Uterus (tissue), 4 donors: Measurements from ENCODE around the gene RPLP1. TPM values are rescaled to one million over a fixed set of nuclear protein-coding genes. Genes with fewer than 3 reads are reported as not detected.

Experiments
- DNase-seq, 2 donors: peaks; one replicate each; pipeline ENCODE4 v3.0.0-alpha.2; 2019 to 2020
- H3K27ac ChIP-seq, 2 donors: fragments of 200-600 bp; sonication (generic); 1 replicate in 1 of 2; 2 replicates in 1 of 2; pipeline ENCODE4 v1.5.1; 2016 to 2018
- H3K27me3 ChIP-seq, 2 donors: fragments of 200-600 bp; sonication (generic); one replicate each; pipeline ENCODE4 v1.5.1; 2018 to 2019; ENCODE audit warnings: control low read depth in 1 of 2
- H3K36me3 ChIP-seq, 2 donors: fragments of 200-600 bp; sonication (generic); one replicate each; pipeline ENCODE4 v1.5.1; 2019; ENCODE audit warnings: control low read depth in 1 of 2
- H3K4me1 ChIP-seq, 2 donors: fragments of 200-600 bp; sonication (generic); one replicate each; pipeline ENCODE4 v1.5.1; 2018 to 2019; ENCODE audit warnings: control low read depth in 1 of 2
- H3K4me3 ChIP-seq, 2 donors: fragments of 200-600 bp; sonication (generic); 1 replicate in 1 of 2; 2 replicates in 1 of 2; pipeline ENCODE4 v1.5.1; 2018 to 2019; ENCODE audit warnings: mild to moderate bottlenecking in 1 of 2
- H3K9me3 ChIP-seq, 2 donors: fragments of 200-600 bp; sonication (generic); one replicate each; pipeline ENCODE4 v1.5.1; 2019; ENCODE audit warnings: control low read depth in 1 of 2
- POLR2A ChIP-seq, 2 donors: fragments of 450-650 bp; IDR thresholded peaks; one replicate each; pipeline ENCODE4 v1.6.1; 2016; ENCODE audit warnings: antibody characterized with exemption in 2 of 2, mild to moderate bottlenecking in 1 of 2, moderate library complexity in 1 of 2
- intact Hi-C: fragments of 100-400 bp; cut with DNase I; formaldehyde crosslinking; loops from one replicate; pipeline ENCODE4 v1.15.1; 2023; ENCODE audit warnings: low total_unique reads
- total RNA-seq, 4 donors: library from RNA; depleted of rRNA in 3 of 4; stranded (reverse); fragments of >200 nt in 3 of 4; gene quantifications; one replicate each; pipeline versions ENCODE4 v1.1.0 to v1.2.4, GENCODE V29; 2014 to 2023
- TF ChIP-seq, protein P1 (sequence below), 4 experiments: fragments of 200-600 bp in 2 of 4; fragments of 450-650 bp in 2 of 4; sonication (generic) in 2 of 4; IDR thresholded peaks; one replicate each; pipeline ENCODE4 v1.5.1; 2016 to 2019; ENCODE audit warnings: antibody characterized with exemption in 4 of 4, mild to moderate bottlenecking in 2 of 4, moderate library complexity in 1 of 4
- donor health status: DM: yes; HTN: yes; CAD: no.

Gene RPLP1
- total RNA-seq, 4 donors from 2014 or later: 61.5 to 2,786 (median 1,440) TPM

GRCh38 chr15:69457304-69458280, 5.0 kb downstream of the RPLP1 start:
- intact Hi-C loops: no loop called here
- H3K27me3 ChIP-seq: no peaks in the 10 kb centered on the region
- TF ChIP-seq, protein P1, sequence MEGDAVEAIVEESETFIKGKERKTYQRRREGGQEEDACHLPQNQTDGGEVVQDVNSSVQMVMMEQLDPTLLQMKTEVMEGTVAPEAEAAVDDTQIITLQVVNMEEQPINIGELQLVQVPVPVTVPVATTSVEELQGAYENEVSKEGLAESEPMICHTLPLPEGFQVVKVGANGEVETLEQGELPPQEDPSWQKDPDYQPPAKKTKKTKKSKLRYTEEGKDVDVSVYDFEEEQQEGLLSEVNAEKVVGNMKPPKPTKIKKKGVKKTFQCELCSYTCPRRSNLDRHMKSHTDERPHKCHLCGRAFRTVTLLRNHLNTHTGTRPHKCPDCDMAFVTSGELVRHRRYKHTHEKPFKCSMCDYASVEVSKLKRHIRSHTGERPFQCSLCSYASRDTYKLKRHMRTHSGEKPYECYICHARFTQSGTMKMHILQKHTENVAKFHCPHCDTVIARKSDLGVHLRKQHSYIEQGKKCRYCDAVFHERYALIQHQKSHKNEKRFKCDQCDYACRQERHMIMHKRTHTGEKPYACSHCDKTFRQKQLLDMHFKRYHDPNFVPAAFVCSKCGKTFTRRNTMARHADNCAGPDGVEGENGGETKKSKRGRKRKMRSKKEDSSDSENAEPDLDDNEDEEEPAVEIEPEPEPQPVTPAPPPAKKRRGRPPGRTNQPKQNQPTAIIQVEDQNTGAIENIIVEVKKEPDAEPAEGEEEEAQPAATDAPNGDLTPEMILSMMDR (IDR thresholded peaks at IDR 0.05): no peak
- TF ChIP-seq POLR2A (IDR thresholded peaks at IDR 0.05): no peak
- H3K36me3 ChIP-seq: no peaks in the 10 kb centered on the region
- DNase-seq: no peak
- no peak overlapping the region for H3K27ac ChIP-seq
- no peak overlapping the region for H3K4me3 ChIP-seq
- peaks cover 0 to 5% of the 10 kb centered on the region in 2 donors for H3K4me1 ChIP-seq
- no peaks in the 10 kb centered on the region for H3K9me3 ChIP-seq

DNA sequence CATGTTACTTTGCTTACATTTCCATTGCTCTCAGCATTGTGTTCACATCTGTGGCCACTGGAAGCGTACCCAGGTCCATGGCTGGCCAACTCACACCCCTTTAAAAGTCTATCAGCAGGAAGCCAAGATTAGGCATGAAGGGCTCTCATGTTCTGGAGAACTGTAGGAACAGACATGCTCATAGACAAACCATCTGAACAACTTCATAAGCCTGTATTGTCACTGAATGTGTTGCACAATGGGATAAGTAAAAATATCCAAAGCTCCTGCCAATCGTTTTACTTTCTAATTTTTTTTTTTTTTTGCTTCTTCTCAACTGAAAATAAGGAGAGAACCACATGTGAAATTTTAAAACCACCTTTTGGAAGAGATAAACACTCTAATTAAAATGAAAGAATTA, 6.4 kb downstream of the RPLP1 start:
- Histone ChIP-seq H3K4me3 (no peak overlapping the region), H3K27me3 (no peaks in the 10 kb centered on the region), H3K27ac (no peak overlapping the region), H3K4me1 (peaks cover 0 to 5% of the 10 kb centered on the region in 2 donors), H3K36me3 (no peaks in the 10 kb centered on the region), H3K9me3 (no peaks in the 10 kb centered on the region)
- no peak for DNase-seq
- intact Hi-C loops: no loop called here
- TF ChIP-seq POLR2A (IDR thresholded peaks at IDR 0.05): no peak
- TF ChIP-seq, protein P1 (IDR thresholded peaks at IDR 0.05): no peak

DNA sequence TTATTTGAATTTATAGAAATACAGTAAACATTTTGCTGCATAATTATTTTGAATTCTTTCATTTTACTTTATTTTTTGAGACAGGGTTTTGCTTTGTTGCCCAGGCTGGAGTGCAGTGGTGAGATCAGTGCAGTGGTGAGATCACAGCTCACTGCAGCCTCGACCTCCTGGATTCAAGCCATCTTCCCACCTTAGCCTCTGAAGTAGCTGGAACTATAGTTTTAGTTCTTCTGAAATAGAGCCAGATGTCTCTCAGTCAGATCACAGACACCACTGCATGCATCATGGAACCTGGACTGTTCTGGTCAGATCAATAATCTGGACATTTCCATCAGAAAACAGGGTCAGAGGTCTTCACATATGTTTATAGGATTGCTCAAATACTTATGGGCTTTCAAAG, 7.9 kb downstream of the RPLP1 start:
- no peak for TF ChIP-seq POLR2A (IDR thresholded peaks at IDR 0.05)
- TF ChIP-seq, protein P1 (IDR thresholded peaks at IDR 0.05): no peak
- Histone ChIP-seq H3K4me3 (no peak overlapping the region), H3K27ac (no peak overlapping the region), H3K4me1 (peaks cover 0 to 1% of the 10 kb centered on the region in 2 donors), H3K27me3 (no peaks in the 10 kb centered on the region), H3K9me3 (no peaks in the 10 kb centered on the region), H3K36me3 (no peaks in the 10 kb centered on the region)
- intact Hi-C loops: no loop called here
- DNase-seq: no peak

- H3K9me3 ChIP-seq: no peaks in the 10 kb centered on the region
- peak; percentile 47 to 56 for DNase-seq
- TF ChIP-seq, protein P1 (IDR thresholded peaks at IDR 0.05): no peak
- TF ChIP-seq POLR2A (IDR thresholded peaks at IDR 0.05): no peak
- peak overlapping the region; percentile 40 to 48 for H3K4me3 ChIP-seq
- H3K27ac ChIP-seq: peak overlapping the region; percentile 91 to 95
- H3K4me1 ChIP-seq: no peaks in the 10 kb centered on the region
- H3K36me3 ChIP-seq: no peaks in the 10 kb centered on the region
- intact Hi-C loops: no loop called here
- H3K27me3 ChIP-seq: no peaks in the 10 kb centered on the region
These were observed 9.4 kb downstream of the RPLP1 start for GRCh38 chr15:69462030-69462492.
